Liver (tissue), 9 donors: ENCODE measurements around the gene DCLK2. TPM values are rescaled to one million over a fixed set of nuclear protein-coding genes. Genes with fewer than 3 reads are reported as not detected.

Experiments
- DNase-seq: peaks from one replicate; pipeline ENCODE4 v3.0.0-alpha.2; 2017; ENCODE audit warnings: low spot score
- H3K27ac ChIP-seq, 2 donors: one replicate each; pipeline ENCODE4 v1.7.0; 2013; ENCODE audit warnings: inconsistent platforms in 2 of 2, low read length in 2 of 2, control low read depth in 1 of 2, low read depth in 1 of 2, mild to moderate bottlenecking in 1 of 2
- H3K27me3 ChIP-seq, 4 donors: one replicate each; pipeline versions ENCODE4 v1.6.1 to v1.7.0; 2013; ENCODE audit warnings: low read length in 3 of 4, inconsistent platforms in 1 of 4, mild to moderate bottlenecking in 1 of 4, moderate library complexity in 1 of 4; ENCODE audit not compliant: control insufficient read depth in 4 of 4, insufficient read depth in 4 of 4
- H3K36me3 ChIP-seq, 4 donors: one replicate each; pipeline versions ENCODE4 v1.6.1 to v1.7.0; 2013; ENCODE audit warnings: low read length in 3 of 4, mild to moderate bottlenecking in 3 of 4, low read depth in 1 of 4, moderate library complexity in 1 of 4; ENCODE audit not compliant: control insufficient read depth in 4 of 4, insufficient read depth in 3 of 4
- H3K4me1 ChIP-seq, 4 donors: one replicate each; pipeline versions ENCODE4 v1.6.1 to v1.7.0; 2013; ENCODE audit warnings: low read length in 3 of 4, mild to moderate bottlenecking in 3 of 4, moderate library complexity in 1 of 4; ENCODE audit not compliant: control insufficient read depth in 4 of 4, insufficient read depth in 4 of 4
- H3K4me3 ChIP-seq, 3 donors: one replicate each; pipeline versions ENCODE4 v1.6.1 to v1.7.0; 2013; ENCODE audit warnings: low read length in 3 of 3, control low read depth in 1 of 3, low read depth in 1 of 3, mild to moderate bottlenecking in 1 of 3
- H3K9ac ChIP-seq, 2 donors: one replicate each; pipeline ENCODE4 v1.7.0; 2013; ENCODE audit warnings: low read length in 2 of 2, mild to moderate bottlenecking in 2 of 2, moderate library complexity in 2 of 2, control low read depth in 1 of 2, low read depth in 1 of 2
- H3K9me3 ChIP-seq, 4 donors: one replicate each; pipeline versions ENCODE4 v1.6.1 to v1.7.0; 2013; ENCODE audit warnings: low read length in 3 of 4; ENCODE audit not compliant: control insufficient read depth in 4 of 4
- EGR1 ChIP-seq, 2 donors: IDR thresholded peaks; 2 replicates each; pipeline ENCODE4 v1.6.1; 2016 to 2018; ENCODE audit warnings: antibody characterized with exemption in 2 of 2, low read depth in 2 of 2
- FOXA1 ChIP-seq: IDR thresholded peaks from 2 replicates; pipeline ENCODE4 v1.6.1; 2016; ENCODE audit warnings: antibody characterized with exemption
- FOXA2 ChIP-seq: IDR thresholded peaks from 2 replicates; pipeline ENCODE4 v1.6.1; 2016; ENCODE audit warnings: antibody characterized with exemption
- GABPA ChIP-seq, 2 donors: IDR thresholded peaks in 1 of 2; conservative IDR thresholded peaks in 1 of 2; 2 replicates each; pipeline ENCODE4 v1.6.1; 2016; ENCODE audit warnings: antibody characterized with exemption in 2 of 2, mild to moderate bottlenecking in 1 of 2, moderate library complexity in 1 of 2
- HNF4G ChIP-seq: IDR thresholded peaks from 2 replicates; pipeline ENCODE4 v1.6.1; 2016; ENCODE audit warnings: antibody characterized with exemption
- JUND ChIP-seq, 2 donors: IDR thresholded peaks; 2 replicates each; pipeline ENCODE4 v1.6.1; 2016; ENCODE audit warnings: antibody characterized with exemption in 2 of 2
- NR2F2 ChIP-seq: IDR thresholded peaks from 2 replicates; pipeline ENCODE4 v1.6.1; 2016; ENCODE audit warnings: antibody characterized with exemption
- RAD21 ChIP-seq, 2 donors: IDR thresholded peaks; 2 replicates each; pipeline ENCODE4 v1.6.1; 2016; ENCODE audit warnings: antibody characterized with exemption in 2 of 2, mild to moderate bottlenecking in 2 of 2
- TAF1 ChIP-seq: conservative IDR thresholded peaks from 2 replicates; pipeline ENCODE4 v1.6.1; 2016; ENCODE audit warnings: antibody characterized with exemption, mild to moderate bottlenecking
- YY1 ChIP-seq: IDR thresholded peaks from 2 replicates; pipeline ENCODE4 v1.6.1; 2016; ENCODE audit warnings: antibody characterized with exemption, mild to moderate bottlenecking
- ZBTB33 ChIP-seq: IDR thresholded peaks from 2 replicates; pipeline ENCODE4 v1.6.1; 2016; ENCODE audit warnings: antibody characterized with exemption
- WGBS: extraction: QIAGEN DNeasy Blood & Tissue Kit; methylation state at CpG from one replicate; pipeline ENCODE4 v1.1.7; 2013; 5-methylcytosine and 5-hydroxymethylcytosine counted together
- polyA plus RNA-seq, 2 donors: library from polyadenylated mRNA; stranded (reverse) in 1 of 2; unstranded in 1 of 2; fragments of 200-250 nt in 1 of 2; fragments of >200 nt in 1 of 2; fragmentation: Nextera tagmentation in 1 of 2; extraction: Ambion mirVana in 1 of 2; gene quantifications; one replicate each; pipeline versions ENCODE4 v1.2.1 to v1.2.3, GENCODE V29; 2013 to 2015
- total RNA-seq, 2 donors: library from RNA; depleted of rRNA; stranded (reverse); fragments of >200 nt; gene quantifications; one replicate each; pipeline ENCODE4 v1.2.3, GENCODE V29; 2014
- TF ChIP-seq, protein P1 (sequence below): fragments of 150-350 bp; IDR thresholded peaks from 2 replicates; pipeline ENCODE4 v1.5.1; 2017; ENCODE audit warnings: improper control_type of control experiment, low read depth, low read length; ENCODE audit not compliant: missing input control
- TF ChIP-seq, protein P2 (sequence below): IDR thresholded peaks from 2 replicates; pipeline ENCODE4 v1.6.1; 2016; ENCODE audit warnings: antibody characterized with exemption
- donor health status: healthy.
- donor health status: healthy.
- donor health status: healthy.
- donor health status: healthy.
- donor health status: healthy.

Gene DCLK2
- total and polyA plus RNA-seq, 4 donors, result 0.14 to 1.7 (median 0.50) TPM

DNA sequence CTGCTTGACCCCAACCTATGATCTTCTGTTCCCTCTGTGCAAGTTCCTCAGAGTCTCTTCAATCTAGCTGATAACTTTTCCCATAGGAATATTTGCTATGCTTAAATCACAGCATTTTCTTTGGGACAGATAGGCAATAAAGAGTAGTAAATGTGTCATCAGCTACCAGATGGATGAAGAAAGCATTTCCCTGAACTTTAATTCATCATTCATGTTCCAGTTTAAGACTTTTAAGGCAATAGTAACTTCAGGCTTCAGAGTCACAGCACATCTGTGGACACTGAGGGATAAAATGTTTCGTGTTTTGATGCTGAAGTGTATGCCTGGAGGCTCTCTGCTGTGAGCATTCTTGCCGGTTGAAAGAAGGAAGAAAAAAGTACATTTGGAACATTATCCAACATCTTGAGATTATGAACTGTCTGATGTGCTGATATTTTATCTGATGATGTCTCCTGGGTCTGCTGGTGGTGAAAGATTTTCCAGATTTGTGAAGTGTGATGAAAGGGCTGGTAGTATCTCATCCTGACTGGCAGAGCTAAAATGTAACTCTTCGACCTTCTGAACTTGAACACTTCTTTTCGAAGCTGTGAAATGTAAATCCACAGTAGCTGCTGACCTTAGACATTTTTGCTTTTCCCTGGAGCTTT lies 133.7 kb downstream of the DCLK2 start:
- TF ChIP-seq FOXA1 (no peak), JUND (IDR thresholded peaks at IDR 0.05) (no peak), GABPA (IDR thresholded peaks at IDR 0.05 in 1 of 2, conservative IDR thresholded peaks at IDR 0.05 in 1 of 2) (no peak), EGR1 (IDR thresholded peaks at IDR 0.05; ENCODE audit: low read depth in 2 of 2) (no peak), ZBTB33 (no peak), YY1 (no peak)
- 70% methylated on average over 4 of the region's 4 CpGs for WGBS
- no peaks in the 10 kb centered on the region for H3K36me3 ChIP-seq

GRCh38 chr4:150212485-150212884 lies 134.2 kb downstream of the DCLK2 start:
- Histone ChIP-seq H3K9ac (no peak overlapping the region), H3K27me3 (no peaks in the 10 kb centered on the region), H3K9me3 (no peaks in the 10 kb centered on the region), H3K4me3 (no peak overlapping the region), H3K36me3 (no peaks in the 10 kb centered on the region), H3K4me1 (no peaks in the 10 kb centered on the region), H3K27ac (no peak overlapping the region)
- no peak for DNase-seq
- TF ChIP-seq, protein P1, sequence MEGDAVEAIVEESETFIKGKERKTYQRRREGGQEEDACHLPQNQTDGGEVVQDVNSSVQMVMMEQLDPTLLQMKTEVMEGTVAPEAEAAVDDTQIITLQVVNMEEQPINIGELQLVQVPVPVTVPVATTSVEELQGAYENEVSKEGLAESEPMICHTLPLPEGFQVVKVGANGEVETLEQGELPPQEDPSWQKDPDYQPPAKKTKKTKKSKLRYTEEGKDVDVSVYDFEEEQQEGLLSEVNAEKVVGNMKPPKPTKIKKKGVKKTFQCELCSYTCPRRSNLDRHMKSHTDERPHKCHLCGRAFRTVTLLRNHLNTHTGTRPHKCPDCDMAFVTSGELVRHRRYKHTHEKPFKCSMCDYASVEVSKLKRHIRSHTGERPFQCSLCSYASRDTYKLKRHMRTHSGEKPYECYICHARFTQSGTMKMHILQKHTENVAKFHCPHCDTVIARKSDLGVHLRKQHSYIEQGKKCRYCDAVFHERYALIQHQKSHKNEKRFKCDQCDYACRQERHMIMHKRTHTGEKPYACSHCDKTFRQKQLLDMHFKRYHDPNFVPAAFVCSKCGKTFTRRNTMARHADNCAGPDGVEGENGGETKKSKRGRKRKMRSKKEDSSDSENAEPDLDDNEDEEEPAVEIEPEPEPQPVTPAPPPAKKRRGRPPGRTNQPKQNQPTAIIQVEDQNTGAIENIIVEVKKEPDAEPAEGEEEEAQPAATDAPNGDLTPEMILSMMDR, result no peak
- TF ChIP-seq GABPA (IDR thresholded peaks at IDR 0.05 in 1 of 2, conservative IDR thresholded peaks at IDR 0.05 in 1 of 2), result no peak
- no peak for TF ChIP-seq FOXA2
- TF ChIP-seq, protein P2, sequence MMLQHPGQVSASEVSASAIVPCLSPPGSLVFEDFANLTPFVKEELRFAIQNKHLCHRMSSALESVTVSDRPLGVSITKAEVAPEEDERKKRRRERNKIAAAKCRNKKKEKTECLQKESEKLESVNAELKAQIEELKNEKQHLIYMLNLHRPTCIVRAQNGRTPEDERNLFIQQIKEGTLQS, result no peak
- TF ChIP-seq HNF4G, result no peak
- TF ChIP-seq TAF1, result no peak
- TF ChIP-seq NR2F2, result no peak

More for the DNA sequence above, 133.7 kb downstream of the DCLK2 start:
- Histone ChIP-seq H3K27me3 (no peaks in the 10 kb centered on the region), H3K27ac (no peak overlapping the region), H3K4me1 (no peaks in the 10 kb centered on the region), H3K9ac (no peak overlapping the region), H3K4me3 (no peak overlapping the region), H3K9me3 (no peaks in the 10 kb centered on the region)
- no peak for DNase-seq

DNA sequence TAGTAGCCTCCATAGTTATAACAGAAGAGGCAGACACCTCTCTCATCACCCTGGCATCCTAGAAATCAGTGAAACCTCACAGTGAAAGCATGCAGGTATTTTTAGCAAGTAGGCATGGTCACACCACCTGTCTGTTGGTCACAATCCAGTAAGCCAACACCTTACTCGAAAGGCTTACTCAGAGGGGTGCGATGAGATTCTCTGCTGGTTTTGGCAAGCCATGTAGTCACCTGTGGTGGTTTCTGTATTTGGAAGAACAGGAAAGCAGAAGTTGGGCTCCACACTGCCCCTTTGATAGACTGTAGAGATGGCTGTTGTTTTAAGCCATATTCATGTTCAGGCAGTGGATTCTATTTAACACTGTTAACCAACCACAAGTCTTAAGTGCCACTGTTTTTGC lies 134.7 kb downstream of the DCLK2 start:
- no peak for DNase-seq
- WGBS, result 79% methylated on average over 2 of the region's 2 CpGs
- no peaks in the 10 kb centered on the region for H3K9me3 ChIP-seq
- H3K9ac ChIP-seq, result no peak overlapping the region
- no peaks in the 10 kb centered on the region for H3K36me3 ChIP-seq
- no peaks in the 10 kb centered on the region for H3K27me3 ChIP-seq
- TF ChIP-seq RAD21 (IDR thresholded peaks at IDR 0.05), result no peak
- no peak for TF ChIP-seq FOXA2
- H3K4me3 ChIP-seq, result no peak overlapping the region
- no peaks in the 10 kb centered on the region for H3K4me1 ChIP-seq
- no peak overlapping the region for H3K27ac ChIP-seq
